T-helper 1 cell (primary cell): Measurements from ENCODE around the gene TFF3.
"Not testable (repeated sequence)": the region's sequence is repeated elsewhere in the genome, so short reads cannot be mapped to it uniquely, and the experiment has no call there.

Experiments used
- DNase-seq, 5 donors: peaks; one replicate each; pipeline ENCODE4 v3.0.0-alpha.2; 2012 to 2020

The TFF3 gene

GRCh38 chr21:42303443-42303842 is 11.8 kb downstream of the TFF3 start:
- no peak for DNase-seq

- no peak for DNase-seq
Observed at GRCh38 chr21:42302794-42303193, 12.4 kb downstream of the TFF3 start.

DNA sequence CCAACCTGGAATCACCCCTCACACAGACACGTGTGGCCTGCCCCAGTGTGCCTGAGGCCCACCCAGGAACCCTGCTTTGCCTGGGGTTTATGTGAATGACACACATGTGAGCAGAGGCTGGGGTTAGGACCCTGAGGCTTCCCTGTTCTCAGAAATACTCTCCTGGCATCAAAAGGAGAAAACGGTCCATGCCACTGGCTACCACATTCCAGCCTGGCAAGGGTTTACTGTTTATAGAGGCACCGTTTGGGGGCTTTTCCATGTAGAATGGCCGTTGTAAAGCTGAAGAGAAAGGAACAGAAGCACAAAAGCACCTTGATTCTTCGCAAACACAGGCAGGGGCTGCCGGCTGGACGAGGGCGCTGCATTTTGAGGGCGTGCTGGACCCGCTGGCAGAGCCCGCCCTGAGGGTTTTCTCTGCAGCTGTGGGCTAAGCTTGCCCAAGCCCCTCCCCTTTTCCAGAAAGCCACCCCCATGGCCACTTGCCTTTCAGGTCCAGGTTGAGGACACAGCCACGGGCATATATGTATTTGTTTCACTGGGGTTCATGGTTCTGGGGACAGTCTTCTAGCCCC is 13.0 kb downstream of the TFF3 start:
- no peak for DNase-seq

DNA sequence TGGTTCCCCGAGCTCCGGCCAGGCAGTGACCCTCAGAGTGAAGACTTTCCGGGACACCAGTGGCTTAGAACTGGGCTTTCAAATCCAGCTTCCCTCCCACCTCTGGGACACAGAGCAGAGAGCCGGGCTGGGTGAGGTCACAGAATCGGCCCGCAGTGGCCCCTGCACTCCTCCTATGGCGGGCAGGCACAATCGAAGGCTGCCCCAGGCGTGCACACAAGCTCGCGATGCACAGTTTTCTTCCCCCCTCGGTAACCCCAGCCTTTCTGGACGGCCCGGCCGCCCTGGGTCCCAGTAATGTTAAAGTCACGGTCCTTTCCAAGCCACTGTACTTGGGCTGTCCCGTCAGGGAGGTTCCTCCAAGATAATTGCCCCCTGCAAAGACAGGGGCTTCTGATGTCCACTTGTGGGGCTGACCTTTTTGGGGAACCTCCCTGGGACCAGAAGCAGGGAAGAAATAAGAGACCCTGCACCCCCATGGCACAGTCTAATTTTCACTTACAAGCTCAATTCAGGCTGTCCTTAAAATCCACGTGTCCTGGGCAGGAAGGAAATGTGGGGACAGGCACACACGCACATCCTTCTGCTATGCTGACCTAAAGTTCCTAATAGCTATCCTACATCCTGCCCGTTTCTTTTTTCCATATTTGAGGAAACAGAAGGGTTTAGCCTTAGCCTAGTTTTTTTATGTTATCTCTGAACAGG is 13.7 kb downstream of the TFF3 start:
- no peak for DNase-seq

GRCh38 chr21:42300956-42301355 is 14.3 kb downstream of the TFF3 start:
- no peak for DNase-seq

DNA sequence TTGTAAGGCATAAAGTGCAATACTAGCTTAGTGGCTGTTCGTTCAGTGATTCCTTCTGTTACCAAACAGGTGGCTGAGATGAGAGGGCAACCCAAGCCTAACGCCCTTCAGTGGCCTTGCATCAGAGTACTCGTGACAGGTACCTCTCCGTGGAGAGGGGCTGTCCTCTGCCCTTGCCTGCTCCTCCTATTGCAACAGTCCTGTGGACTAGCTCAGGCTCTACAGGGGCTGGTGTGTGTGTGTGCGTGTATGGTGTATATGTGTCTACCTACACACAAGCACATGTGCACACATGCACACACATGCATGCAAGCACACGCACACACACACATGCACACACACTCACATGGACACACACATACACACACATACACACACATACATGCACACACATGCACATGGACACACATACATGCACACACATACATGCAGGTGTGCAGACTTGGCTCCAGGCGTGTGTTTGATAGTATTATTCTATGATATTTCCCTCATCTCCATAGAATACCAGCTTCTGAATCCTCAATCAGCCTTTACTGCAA is 15.1 kb downstream of the TFF3 start:
- DNase-seq, result no peak

DNA sequence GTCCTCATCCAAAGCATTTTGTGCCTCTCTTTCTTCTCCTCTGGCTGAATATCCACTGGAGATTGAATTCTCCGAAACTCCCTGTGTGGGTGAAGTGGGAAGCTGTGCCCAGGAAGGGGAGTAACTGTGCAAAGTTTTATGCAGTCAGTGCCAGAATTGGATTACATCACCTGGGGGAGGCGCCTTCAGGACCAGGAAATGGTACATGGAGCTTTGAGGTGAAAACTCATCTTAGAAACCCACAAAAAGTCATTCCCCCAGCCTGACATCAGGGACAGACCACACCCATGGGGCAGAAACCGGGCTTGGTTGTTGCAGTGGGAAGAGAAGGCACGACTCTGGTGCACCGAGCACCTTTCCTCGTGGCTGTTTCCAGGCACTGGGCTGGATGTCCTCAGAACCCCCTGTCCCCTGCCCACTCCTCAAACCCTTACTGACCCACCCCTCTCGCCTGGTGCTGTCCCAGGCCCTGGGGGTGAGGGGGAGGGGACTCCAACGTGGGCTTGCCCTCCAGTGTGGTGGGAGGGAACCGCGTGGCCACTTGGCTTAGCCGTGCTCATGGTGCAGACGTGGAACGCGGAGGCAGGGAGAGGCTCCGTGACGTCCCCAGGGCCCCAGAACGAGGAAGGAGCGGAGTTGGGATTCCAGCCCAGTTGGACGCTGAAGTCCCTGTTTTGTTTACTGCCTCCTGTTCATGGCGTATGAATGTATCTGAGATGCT is 15.7 kb downstream of the TFF3 start:
- peak in 1 of 5 donors; percentile 30 for DNase-seq

GRCh38 chr21:42298657-42299056 is 16.6 kb downstream of the TFF3 start:
- no peak for DNase-seq

- no peak for DNase-seq
Observed at GRCh38 chr21:42298237-42298636, 17.0 kb downstream of the TFF3 start.

DNA sequence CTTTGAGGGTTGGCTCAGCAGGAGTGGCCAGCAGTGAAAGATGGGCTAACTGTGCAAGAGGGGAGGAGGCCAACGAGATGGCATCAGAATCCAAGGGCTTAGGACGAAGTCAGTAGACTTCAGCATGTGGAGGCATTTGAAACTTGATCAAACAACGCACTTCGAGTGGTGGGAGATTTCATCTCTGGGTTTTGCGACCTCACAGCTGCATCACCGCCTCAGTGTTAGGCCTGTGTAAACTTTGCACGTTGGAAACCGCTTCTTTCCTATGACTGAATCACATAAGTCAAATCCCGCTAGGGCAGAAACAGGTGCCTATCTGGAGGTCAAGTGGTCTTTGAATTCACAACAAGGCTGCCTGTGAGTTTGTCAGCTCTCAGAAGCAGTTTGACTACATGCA is 17.8 kb downstream of the TFF3 start:
- no peak for DNase-seq

DNA sequence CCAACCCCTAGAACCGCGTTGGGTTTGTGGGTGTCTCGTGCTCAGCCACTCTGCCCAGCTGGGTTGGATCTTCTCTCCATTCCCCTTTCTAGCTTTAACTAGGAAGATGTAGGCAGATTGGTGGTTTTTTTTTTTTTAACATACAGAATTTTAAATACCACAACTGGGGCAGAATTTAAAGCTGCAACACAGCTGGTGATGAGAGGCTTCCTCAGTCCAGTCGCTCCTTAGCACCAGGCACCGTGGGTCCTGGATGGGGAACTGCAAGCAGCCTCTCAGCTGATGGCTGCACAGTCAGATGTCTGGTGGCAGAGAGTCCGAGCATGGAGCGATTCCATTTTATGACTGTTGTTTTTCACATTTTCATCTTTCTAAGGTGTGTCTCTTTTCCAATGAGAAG is 18.7 kb downstream of the TFF3 start:
- DNase-seq, result no peak

GRCh38 chr21:42295845-42296244 is 19.4 kb downstream of the TFF3 start:
- DNase-seq, result no peak

DNA sequence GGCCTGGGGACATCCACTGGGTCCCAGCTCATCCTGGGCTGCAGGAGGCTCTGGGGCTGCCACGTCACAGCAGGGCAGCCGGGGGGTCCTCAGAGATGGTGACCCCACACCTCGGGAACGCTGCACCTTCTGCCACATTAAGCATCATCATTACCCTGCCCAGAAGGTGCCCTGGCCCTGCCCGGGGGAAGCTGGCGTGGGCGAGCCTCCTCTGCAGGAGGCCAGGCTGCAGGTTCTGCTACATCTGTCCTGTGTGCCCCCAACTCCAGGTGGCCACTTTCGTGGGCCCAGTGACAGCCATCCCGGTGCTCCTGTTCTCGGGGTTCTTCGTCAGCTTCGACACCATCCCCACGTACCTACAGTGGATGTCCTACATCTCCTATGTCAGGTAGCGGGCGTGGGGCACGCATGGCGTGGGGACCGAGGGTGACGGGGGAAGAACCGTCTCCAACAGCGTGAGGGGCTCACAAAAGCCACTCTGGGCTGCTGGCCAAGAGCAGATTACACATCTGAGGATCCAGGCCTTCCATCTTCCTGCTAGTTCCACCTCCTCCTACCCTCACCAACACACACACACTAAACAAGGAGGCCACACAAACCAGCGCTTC is 20.8 kb downstream of the TFF3 start:
- DNase-seq, result no peak

- DNase-seq, result no peak
Observed at GRCh38 chr21:42293649-42294272, 21.4 kb downstream of the TFF3 start.

DNA sequence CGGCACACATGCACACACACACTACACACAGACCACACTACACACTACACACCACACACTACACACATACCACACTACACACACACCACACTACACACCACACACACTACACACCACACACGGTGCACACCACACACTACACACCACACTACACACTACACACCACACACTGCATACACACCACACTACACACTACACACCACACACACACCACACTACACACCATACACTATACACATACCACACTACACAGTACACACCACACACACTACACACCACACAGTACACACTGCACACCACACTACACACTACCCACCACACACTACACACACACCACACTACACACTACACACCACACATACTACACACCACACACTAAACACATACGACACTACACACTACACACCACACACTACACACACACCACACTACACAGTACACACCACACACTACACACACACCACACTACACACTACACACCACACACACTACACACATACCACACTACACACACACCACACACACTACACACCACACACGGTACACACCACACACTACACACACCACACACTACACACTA is 22.6 kb downstream of the TFF3 start:
- DNase-seq, result not testable (repeated sequence)

DNA sequence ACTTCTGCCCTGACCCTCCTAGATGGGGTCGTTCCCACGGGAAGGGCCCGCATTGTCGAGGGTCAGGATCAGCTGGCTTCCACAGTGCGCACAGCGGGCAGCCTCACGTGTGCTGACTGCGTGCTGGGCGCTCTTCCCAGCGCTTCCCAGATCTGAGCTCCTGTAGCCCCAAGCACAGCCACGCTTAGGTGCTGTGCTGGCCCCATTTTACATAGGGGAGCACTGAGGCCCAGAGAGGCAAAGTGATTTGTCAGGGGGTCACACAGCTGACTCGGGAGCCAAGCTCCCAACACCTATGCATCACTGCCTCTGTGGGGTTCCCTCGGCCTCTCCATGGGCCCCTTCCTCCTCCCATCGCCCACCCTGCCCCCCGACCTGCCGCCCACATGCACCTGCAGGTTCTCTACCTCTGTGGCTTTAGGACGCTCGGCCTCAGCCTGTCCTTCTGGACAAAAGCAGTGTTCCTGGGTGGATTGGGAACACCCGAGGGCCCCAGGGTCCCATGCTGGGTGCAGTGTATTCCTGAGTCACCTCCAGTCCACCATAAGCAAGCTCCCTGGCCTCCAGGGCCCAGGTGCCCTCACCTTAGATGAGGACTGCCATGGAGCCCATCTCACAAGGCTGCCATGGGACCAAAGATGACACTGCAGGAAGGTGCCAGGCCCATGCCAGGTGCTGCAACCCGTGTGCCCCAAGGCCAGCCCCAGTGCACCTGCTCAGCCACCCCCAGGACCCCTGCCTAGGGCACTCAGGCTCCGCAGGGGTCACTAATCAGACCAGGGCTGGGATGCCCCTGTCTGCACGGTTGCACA is 23.3 kb downstream of the TFF3 start:
- DNase-seq, result peak in 1 of 5 donors; percentile 18

DNA sequence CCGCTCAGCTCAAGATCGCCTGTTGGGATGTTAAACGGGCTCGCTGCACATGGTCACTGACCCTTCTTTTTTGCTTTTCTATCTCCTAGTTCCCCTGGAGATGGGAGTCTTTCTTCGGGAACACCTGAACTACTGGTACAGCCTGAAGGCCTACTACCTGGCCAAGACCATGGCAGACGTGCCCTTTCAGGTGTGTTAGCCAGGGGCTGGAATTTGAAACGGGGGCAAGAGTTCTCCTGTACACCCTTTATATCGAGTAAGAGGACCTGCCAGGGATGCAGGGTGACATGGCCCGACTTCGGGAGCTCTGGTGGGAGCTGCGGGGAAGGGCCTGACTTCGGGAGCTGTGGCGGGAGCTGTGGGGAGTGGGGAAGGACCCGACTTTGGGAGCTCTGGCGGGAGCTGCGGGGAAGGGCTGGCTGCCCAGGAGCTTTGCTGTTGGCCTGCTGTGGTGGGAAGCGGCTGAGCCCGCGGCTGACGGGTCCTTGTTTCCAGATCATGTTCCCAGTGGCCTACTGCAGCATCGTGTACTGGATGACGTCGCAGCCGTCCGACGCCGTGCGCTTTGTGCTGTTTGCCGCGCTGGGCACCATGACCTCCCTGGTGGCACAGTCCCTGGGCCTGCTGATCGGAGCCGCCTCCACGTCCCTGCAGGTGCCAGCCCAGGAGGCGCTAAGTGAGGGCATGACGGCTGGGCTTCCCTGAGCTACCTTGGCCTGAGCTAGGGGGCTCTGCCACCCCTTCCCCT is 24.0 kb downstream of the TFF3 start:
- no peak for DNase-seq

GRCh38 chr21:42290505-42290904 is 24.7 kb downstream of the TFF3 start:
- DNase-seq, result no peak

GRCh38 chr21:42289926-42290325 is 25.3 kb downstream of the TFF3 start:
- no peak for DNase-seq

GRCh38 chr21:42288962-42289361 is 26.2 kb downstream of the TFF3 start:
- no peak for DNase-seq
